ENCODE data around the gene IL16. TPM values are rescaled to one million over a fixed set of nuclear protein-coding genes. Genes with fewer than 3 reads are reported as not detected.

The IL16 gene
- polyA plus RNA-seq, 2 of the 4 experiments (the other 2 are of a cell fraction), result 0.09 TPM; not detected in 1

DNA sequence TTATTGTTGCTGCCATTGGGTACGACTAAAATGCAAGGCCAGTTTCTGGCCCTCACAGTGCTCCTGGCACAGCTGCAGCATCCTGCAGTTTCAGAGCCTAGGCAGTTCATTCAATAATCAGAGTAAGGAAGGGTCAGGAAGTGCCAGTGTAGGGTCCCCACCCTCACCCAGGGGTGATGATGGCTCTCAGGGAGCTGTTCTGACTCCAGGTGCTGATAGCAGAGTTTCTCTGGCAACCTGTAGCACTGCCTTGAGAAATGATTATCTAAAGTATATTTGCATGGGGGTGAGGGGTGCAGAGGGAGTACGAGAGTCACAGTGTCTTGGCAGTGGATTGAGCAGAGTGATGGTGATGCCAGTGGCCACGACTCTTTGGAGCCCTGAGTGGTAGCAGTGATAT lies 15.5 kb upstream of the IL16 start:
- no peak for ATAC-seq
- no peak for FAIRE-seq
- H3K9me3 ChIP-seq, result no peaks in the 10 kb centered on the region
- POLR2A ChIA-PET, result interaction anchor here (0.7 kb wide), 1 partner anchor 11 kb away, joined by 3 read pairs; no protein-coding TSS in a partner anchor
- TF ChIP-seq REST (IDR thresholded peaks at IDR 0.05) (peak; percentile 24; the same call in 1 of the 2 replicates), TFCP2L1 (CRISPR knock-in tag; IDR thresholded peaks at IDR 0.05) (no peak), USF2 (IDR thresholded peaks at IDR 0.05) (no peak), RCOR1 (IDR thresholded peaks at IDR 0.05; ENCODE audit: low read depth, low read length) (no peak), CEBPB (IDR thresholded peaks at IDR 0.05) (no peak), RNF2 (IDR thresholded peaks at IDR 0.05; ENCODE audit: borderline replicate concordance, low read depth) (no peak)
- H3K4me3 ChIP-seq, result no peak overlapping the region
- WGBS (ENCODE audit: missing lambda C conversion rate), result 16% methylated on average over 3 of the region's 3 CpGs
- DNase-seq (ENCODE audit: low read depth in 1 of 2, low spot score in 1 of 2), result no peak
- no peak overlapping the region for H3K4me2 ChIP-seq
- CTCF ChIA-PET, result interaction anchor here (1.5 kb wide), 1 partner anchor 10 kb away, joined by 3 read pairs; no protein-coding TSS in a partner anchor
- no peak overlapping the region for H3K27ac ChIP-seq
- no peaks in the 10 kb centered on the region for H3K4me1 ChIP-seq

DNA sequence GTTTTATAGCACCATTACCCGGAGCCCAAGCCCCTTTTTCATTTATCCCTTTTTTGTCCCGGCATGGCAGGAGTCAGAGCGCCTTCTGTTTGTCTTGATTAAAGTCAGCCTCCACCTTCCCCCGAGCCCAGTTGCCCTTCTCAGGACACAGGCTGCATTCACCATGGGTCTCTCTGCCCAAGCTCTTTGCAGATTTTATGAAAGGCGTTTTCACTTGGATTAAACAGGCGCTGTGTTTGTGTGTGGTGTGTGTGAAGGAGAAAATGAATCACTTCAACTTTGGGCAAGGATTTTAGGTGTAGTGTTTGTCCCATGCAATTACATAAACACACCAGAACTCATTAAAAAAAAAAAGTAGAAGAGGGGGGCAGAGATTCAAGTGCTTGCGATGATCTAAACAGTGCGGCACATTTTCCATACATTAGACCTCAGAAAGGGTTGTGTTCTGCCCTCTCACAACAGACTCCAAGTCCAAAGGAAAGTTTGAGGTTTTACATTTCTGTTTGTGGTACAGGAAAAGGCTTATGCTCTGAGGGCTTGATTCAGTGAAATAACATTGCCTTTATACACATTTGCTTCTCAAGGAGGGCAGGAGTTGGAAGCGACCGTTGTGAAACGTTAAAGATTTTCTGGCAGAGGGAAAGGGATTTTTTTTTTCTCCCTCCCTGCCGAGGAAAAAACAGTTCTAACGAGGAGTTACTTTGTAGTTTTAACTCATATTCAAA lies 14.5 kb upstream of the IL16 start:
- ATAC-seq, result no peak

GRCh38 chr15:81182756-81183438 lies 13.8 kb upstream of the IL16 start:
- Histone ChIP-seq H3K9me3 (no peaks in the 10 kb centered on the region), H3K27ac (no peak overlapping the region), H3K4me1 (no peaks in the 10 kb centered on the region), H3K4me2 (no peak overlapping the region), H3K4me3 (no peak overlapping the region)
- FAIRE-seq (no peak), ATAC-seq (peak in 1 of 2 experiments; percentile 54; a peak in 3 of 6 replicates), DNase-seq (ENCODE audit: low read depth in 1 of 2, low spot score in 1 of 2) (no peak)
- CTCF ChIA-PET, result interaction anchor here (1.1 to 2.3 kb wide), 3 partner anchors 12 to 83 kb away, joined by 3 to 8 read pairs (median 4); no protein-coding TSS in a partner anchor
- no peak for TF ChIP-seq HES2 (IDR thresholded peaks at IDR 0.05)
- TF ChIP-seq EHF (CRISPR knock-in tag; IDR thresholded peaks at IDR 0.05), result no peak
- no peak for TF ChIP-seq NR3C1 (IDR thresholded peaks at IDR 0.05)
- no peak for TF ChIP-seq GATA3 (IDR thresholded peaks at IDR 0.05; ENCODE audit: borderline replicate concordance)
- no peak for TF ChIP-seq POLR2A (IDR thresholded peaks at IDR 0.05; ENCODE audit: low read length)
- TF ChIP-seq HOXA7 (CRISPR knock-in tag; IDR thresholded peaks at IDR 0.05), result no peak
- no peak for TF ChIP-seq ATOH8 (CRISPR knock-in tag; IDR thresholded peaks at IDR 0.05; ENCODE audit: low read depth)
- WGBS (ENCODE audit: missing lambda C conversion rate), result 3% methylated on average over 13 of the region's 13 CpGs
- POLR2A ChIA-PET, result no interaction called here

More for the DNA sequence above, 14.5 kb upstream of the IL16 start:
- DNase-seq (ENCODE audit: low read depth in 1 of 2, low spot score in 1 of 2) (no peak), FAIRE-seq (no peak)
- CTCF ChIA-PET, result interaction anchor here (1.1 to 2.3 kb wide), 4 partner anchors 9 to 84 kb away, joined by 3 to 8 read pairs (median 4); no protein-coding TSS in a partner anchor
- no peak for TF ChIP-seq NFE2L2 (conservative IDR thresholded peaks at IDR 0.05; ENCODE audit: low read length)
- TF ChIP-seq CHD4 (IDR thresholded peaks at IDR 0.05; ENCODE audit: borderline replicate concordance), result no peak
- no peak for TF ChIP-seq RAD21 (conservative IDR thresholded peaks at IDR 0.05 in 1 of 2, IDR thresholded peaks at IDR 0.05 in 1 of 2)
- no peak for TF ChIP-seq HOXB5 (CRISPR knock-in tag; IDR thresholded peaks at IDR 0.05)
- WGBS (ENCODE audit: missing lambda C conversion rate), result 11% methylated on average over 13 of the region's 13 CpGs
- no peaks in the 10 kb centered on the region for H3K4me1 ChIP-seq
- no peak overlapping the region for H3K27ac ChIP-seq
- POLR2A ChIA-PET, result no interaction called here
- no peak overlapping the region for H3K4me3 ChIP-seq
- H3K9me3 ChIP-seq, result no peaks in the 10 kb centered on the region
- H3K4me2 ChIP-seq, result no peak overlapping the region
